ENCODE results near the gene CLCN3.

GRCh38 chr4:169715826-169716225 is 95.4 kb downstream of the CLCN3 start:
- no peak for TF ChIP-seq MAX (IDR thresholded peaks at IDR 0.05; ENCODE audit: low read depth, low read length)
- TF ChIP-seq CTCF (IDR thresholded peaks at IDR 0.05; ENCODE audit: low read depth, low read length), result no peak

All from NB4 (cell line).